CD4-positive, alpha-beta T cell treated with Interferon gamma for 1 hour (primary cell): Measurements from ENCODE around the gene EMILIN3.

Experiments used
- DNase-seq: peaks from one replicate; pipeline ENCODE4 v3.0.0-alpha.2; 2020

Gene EMILIN3

GRCh38 chr20:41366546-41367392 lies at the start of gene EMILIN3:
TSS of gene EMILIN3 (minus strand) at chr20:41366818. CDS start at chr20:41366634, 184 bp downstream.
- DNase-seq: no peak

- DNase-seq: no peak
Observed at GRCh38 chr20:41415191-41415590, 48.6 kb upstream of the EMILIN3 start.

- no peak for DNase-seq
Observed at GRCh38 chr20:41413169-41413568, 46.6 kb upstream of the EMILIN3 start.

- no peak for DNase-seq
Observed at GRCh38 chr20:41412324-41413120, 45.9 kb upstream of the EMILIN3 start.

- no peak for DNase-seq
Observed at GRCh38 chr20:41411391-41411847, 44.8 kb upstream of the EMILIN3 start.

GRCh38 chr20:41408986-41409385 lies 42.4 kb upstream of the EMILIN3 start:
- DNase-seq: no peak

- no peak for DNase-seq
Observed at GRCh38 chr20:41408156-41408794, 41.7 kb upstream of the EMILIN3 start.

- DNase-seq: no peak
Observed at GRCh38 chr20:41407607-41408006, 41.0 kb upstream of the EMILIN3 start.

GRCh38 chr20:41406896-41407444 lies 40.4 kb upstream of the EMILIN3 start:
- no peak for DNase-seq

GRCh38 chr20:41406353-41406752 lies 39.7 kb upstream of the EMILIN3 start:
- DNase-seq: no peak

- no peak for DNase-seq
Observed at GRCh38 chr20:41405436-41405835, 38.8 kb upstream of the EMILIN3 start.

GRCh38 chr20:41403604-41404003 lies 37.0 kb upstream of the EMILIN3 start:
- no peak for DNase-seq

GRCh38 chr20:41398408-41398807 lies 31.8 kb upstream of the EMILIN3 start:
- DNase-seq: no peak

GRCh38 chr20:41395667-41396664 lies 29.3 kb upstream of the EMILIN3 start:
- DNase-seq: no peak

- no peak for DNase-seq
Observed at GRCh38 chr20:41394931-41395666, 28.5 kb upstream of the EMILIN3 start.

- DNase-seq: no peak
Observed at GRCh38 chr20:41394081-41394480, 27.5 kb upstream of the EMILIN3 start.

GRCh38 chr20:41393705-41394066 lies 27.1 kb upstream of the EMILIN3 start:
- no peak for DNase-seq

- no peak for DNase-seq
Observed at GRCh38 chr20:41392871-41393704, 26.5 kb upstream of the EMILIN3 start.

GRCh38 chr20:41392295-41392694 lies 25.7 kb upstream of the EMILIN3 start:
- DNase-seq: no peak

GRCh38 chr20:41391587-41392001 lies 25.0 kb upstream of the EMILIN3 start:
- no peak for DNase-seq
